Esophagus mucosa (tissue), 1 donor: ENCODE results near the gene BMPR1A. TPM values are rescaled to one million over a fixed set of nuclear protein-coding genes. Genes with fewer than 3 reads are reported as not detected.

Source experiments
- ATAC-seq: fragments of 200-7000 bp; cut with Tn5 transposase; one replicate; pipeline ENCODE4 v1.9.1; 2020
- total RNA-seq: library from RNA; stranded (reverse); gene quantifications from one replicate; pipeline ENCODE4 v1.2.4, GENCODE V29; 2023
- donor health status: DM: yes; HTN: yes; CAD: no.

Gene BMPR1A
- total RNA-seq, 1 donor from 2014 or later = 17.3 TPM

DNA sequence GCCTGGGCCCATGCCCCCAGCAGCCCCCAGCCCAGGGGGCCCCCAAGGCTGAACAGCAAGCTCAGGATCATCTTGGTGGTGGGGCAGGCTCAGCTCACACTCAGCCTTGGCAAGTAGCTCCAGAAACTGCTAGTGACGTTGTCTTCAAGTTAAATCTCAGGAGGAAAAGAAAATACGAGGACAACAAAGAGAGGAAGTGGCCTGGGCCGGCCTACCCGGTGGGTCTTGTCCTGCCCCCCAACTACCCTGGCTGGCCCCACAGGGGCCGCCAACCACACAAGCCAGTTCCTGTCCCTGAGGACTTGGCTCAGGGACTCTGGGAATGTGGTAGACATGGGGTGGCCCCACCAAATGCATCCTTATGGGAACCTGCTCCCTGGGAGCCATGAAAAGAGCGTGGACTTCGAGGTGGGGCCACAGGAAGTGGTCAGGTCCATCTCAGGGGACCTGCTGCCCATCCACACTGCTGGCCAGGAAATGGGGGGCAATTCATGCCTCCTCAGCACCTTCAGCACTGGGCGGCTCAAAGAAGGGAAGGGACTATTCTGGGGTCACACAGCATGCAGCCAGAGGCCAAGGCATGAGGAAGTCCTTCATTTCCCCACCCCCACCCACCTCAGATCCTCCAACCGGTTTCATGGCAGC is 201.2 kb downstream of the BMPR1A start, which contains the start of gene MMRN2:
MMRN2 (minus strand) TSS at position 145 of the 645 bp plus-strand sequence; CDS start at position 71, 74 bp downstream.
- ATAC-seq = no peak

DNA sequence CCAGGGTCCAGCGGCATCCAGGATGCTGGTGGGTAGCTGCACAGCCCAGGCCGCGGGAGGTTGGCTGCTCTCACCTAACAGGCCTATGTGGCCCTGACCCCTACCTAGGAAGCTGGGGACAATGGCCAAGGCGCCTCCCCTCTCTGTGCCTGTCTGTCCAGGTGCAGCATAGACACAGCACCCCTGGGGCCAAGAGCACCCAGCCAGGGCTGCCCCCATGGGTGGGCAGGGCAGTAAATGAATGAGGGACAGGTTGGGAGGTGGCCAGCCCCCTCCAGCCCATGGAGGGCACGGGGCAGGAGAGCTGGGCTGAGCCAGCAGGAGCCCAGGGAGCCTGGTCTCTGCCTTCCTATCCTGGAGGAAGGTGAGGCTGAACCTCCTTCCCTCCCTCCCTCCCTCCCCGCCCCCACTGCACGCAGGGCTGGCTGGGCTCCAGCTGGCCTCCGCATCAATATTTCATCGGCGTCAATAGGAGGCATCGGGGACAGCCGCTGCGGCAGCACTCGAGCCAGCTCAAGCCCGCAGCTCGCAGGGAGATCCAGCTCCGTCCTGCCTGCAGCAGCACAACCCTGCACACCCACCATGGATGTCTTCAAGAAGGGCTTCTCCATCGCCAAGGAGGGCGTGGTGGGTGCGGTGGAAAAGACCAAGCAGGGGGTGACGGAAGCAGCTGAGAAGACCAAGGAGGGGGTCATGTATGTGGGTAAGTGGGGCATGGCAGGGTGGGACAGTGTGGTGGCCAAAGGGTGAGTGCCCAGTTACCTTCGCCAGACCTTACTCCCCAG is 201.9 kb downstream of the BMPR1A start, which contains the start of gene SNCG:
SNCG (plus strand) TSS at position 484 of the 785 bp plus-strand sequence; CDS start at position 583, 99 bp downstream.
- peak; percentile 9 for ATAC-seq

DNA sequence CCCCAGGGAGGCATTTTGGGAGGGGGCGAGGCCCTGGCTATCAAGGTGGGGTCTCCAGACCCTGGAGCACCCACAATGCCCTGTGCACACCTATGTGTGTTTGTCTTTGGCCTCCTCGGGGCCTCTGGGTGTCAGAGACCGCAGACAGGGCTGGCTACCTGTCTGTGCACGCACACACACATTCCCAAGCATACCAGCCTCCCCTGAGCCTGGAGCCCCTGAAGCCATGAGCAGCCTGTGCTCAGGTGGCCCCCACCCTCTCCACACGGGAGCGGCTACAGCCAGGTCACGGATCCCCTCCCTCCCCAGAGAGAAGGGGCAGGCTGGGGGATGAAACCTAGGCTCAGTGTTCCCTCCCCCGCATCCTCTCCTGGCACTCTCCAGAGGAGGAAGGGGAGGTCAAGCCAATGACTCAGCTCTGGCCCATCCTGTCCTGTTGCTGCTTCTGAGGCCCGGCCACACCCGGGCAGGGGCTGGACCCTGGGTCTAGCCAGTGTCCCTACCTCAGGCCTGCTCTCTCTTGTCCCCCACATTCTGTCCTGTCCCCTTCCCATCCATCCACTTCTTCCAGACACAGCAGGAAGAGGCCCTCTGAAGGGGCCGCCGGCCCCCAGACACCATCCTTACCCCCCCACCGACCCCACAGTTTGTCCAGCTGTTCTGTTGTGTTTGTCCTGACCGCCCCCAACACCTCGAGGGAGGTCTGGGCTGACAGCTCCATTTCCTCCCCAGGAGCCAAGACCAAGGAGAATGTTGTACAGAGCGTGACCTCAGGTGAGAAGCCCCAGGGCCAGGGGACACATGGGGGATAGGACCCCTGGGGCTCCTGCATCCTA is 202.7 kb downstream of the BMPR1A start:
- peak; percentile 57 for ATAC-seq

DNA sequence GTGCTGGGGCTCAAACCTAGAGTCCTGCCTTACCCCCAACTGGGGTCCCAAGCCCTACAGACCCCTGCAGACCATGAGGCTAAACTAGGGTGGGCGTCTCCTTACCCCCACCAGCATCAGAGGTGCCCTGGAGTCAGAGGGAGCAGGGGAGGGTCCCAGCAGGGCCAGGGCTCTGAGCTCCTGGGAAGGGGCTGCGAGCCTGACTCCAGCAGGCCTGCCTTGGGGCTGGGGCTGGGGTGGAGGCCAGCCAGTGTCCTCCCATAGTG is 203.3 kb downstream of the BMPR1A start:
- ATAC-seq = no peak

DNA sequence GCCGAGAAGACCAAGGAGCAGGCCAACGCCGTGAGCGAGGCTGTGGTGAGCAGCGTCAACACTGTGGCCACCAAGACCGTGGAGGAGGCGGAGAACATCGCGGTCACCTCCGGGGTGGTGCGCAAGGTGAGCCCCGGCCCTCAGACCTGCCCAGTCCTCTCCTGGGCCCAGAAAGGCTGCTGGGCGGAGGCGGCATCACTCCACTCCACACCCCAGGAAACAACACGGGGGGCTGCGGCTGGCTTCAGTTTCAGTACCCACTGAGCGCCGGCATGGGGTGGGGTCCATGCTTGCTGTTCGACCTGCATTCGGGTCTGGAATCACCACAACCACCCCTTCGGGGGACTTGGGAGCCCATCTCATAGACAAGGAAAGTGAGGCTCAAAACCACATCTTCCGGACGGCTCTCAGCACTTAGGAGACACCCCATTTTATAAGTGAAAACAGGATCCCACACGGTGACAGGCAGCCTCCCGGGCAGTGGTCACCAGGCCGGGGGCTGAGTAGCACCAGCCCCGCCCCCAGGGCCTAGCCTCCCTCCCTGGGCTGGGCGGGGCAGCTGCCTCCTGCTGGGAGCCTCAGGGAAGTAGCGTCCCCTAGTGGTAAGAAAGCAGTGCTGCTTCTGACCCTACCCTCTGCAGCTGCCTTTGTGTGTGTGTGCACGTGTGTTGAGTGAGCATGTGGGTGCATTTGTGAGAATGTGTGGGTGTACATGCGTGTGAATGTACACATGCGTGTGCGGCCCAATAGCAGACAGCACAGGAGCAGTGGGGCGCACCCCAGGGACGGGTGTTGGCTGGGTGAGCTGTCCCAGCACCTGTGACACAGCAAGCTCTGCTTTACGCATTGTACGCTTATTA is 203.8 kb downstream of the BMPR1A start:
- ATAC-seq = peak; percentile 67

DNA sequence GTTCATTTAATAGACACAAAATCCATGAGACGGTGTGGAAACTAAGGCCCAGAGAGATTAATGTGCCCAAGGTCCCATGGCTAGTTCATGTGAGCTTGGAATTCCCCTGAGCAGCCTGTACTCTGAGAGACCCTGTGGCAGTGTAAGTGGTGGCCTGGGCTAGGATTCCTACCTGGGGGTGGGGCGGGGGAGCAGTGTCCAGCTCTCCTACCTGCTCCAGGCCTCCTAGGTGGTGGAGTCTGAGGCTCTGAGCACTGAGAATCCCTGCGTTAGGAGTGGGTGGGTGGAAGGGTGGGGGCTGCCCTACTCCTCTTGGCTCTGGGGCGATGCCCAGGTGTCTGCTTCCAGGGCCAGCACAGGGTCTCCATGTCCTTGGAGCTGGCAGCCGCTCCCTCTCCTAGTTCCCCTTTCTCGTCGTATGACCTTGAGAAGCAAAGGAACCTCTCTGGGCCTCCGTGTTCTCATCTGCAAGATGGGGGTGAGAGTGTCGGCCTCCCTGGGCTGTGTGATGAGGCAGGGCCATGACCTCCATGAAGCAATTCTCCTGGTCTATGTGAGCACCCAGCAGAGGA is 204.5 kb downstream of the BMPR1A start:
- no peak for ATAC-seq

DNA sequence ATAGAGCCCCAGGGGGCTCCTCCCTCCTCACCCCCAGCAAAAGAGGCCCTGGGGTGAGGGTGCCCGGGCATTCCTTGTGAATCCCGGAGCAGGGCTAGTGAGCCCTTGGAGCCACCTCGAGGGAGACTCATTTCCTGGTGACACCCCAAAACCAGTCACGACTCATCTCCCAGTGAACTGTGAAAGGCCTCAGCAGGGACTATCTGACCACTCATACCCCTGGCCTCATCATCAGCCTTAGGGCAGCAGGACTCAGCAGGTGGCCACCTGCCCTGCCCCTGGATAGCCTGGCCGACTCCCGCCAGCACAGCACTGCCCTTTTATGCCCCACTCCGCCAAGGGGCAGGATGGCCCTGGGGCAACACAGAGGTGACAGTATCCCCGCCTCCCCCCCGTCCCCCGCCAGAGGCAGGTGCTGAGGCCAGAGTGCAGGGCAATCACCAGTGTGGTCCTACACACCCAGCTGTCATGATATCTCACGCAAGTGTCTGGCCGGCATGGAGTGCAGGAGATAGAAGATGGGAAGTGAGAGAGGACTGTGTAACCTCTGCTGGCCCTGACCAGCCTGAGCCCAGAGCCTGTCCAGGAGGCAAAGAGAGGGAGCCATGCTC is 205.2 kb downstream of the BMPR1A start:
- peak; percentile 18 for ATAC-seq

DNA sequence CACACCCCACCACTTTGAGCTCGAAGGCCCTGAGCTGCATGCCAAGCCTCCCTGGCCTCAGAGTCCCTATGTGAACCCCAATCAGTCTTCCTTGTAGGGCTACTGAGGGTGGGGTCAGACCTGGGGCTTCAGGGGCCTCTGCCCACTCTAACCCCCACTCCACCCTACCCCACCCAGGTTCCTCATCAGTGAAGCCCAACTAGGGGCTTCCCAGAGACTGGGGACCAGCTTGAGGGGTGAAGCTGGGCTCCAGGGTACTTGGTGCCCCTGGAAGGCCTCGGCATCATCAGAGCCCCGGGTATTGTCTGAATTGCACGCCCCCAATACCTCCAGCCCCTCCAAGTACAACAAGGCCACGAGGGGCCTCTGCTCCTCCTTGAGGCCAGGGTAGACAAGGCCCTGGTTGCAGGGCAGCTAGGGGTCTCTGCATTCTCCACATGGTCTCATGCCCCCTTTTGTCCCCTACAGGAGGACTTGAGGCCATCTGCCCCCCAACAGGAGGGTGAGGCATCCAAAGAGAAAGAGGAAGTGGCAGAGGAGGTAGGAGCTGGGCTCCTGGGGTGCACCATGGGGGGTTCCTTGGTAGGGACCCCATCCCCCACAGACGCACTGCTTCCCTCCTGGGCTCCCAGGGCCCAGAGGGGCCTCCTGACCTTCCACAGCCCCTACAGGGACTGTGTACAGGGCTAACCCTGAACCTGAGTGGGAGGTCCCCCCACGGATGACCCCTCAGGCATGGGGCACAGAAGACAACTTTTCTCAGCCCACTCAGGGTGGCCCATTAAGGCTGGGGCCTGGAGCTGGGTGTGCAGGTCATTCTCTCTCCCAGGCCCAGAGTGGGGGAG is 205.9 kb downstream of the BMPR1A start:
- no peak for ATAC-seq

DNA sequence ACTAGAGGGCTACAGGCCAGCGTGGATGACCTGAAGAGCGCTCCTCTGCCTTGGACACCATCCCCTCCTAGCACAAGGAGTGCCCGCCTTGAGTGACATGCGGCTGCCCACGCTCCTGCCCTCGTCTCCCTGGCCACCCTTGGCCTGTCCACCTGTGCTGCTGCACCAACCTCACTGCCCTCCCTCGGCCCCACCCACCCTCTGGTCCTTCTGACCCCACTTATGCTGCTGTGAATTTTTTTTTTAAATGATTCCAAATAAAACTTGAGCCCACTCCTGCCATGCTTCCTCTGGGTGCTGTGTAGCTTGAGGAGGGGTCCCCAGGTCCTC is 206.5 kb downstream of the BMPR1A start:
- no peak for ATAC-seq

DNA sequence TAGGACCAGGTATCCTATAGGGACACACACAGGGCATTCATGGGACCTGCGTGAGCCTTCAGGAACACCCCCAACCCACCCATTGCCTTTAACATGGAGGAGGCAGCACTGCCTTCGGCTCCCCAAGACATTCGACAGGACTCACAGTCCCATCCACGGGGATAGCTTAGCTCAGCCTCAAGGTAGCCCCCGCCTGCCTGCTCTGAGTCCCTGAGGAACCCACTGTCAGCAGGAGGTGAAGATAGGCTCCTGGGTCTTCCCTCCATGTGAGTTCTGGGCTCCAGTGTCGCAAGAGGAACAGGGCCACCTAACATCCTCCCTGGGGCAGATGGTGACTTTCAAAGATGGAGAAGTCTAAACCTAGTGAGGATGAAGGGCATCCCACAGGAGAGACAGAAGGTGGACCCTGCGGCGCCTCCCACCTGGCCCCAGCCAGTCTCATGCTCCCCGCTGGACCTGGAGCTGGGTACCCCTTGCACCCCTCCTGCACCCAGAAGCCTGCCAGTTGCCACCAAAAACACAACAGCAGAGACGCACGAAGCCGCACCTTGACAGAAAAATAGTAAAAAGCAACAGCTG is 207.0 kb downstream of the BMPR1A start:
- no peak for ATAC-seq

DNA sequence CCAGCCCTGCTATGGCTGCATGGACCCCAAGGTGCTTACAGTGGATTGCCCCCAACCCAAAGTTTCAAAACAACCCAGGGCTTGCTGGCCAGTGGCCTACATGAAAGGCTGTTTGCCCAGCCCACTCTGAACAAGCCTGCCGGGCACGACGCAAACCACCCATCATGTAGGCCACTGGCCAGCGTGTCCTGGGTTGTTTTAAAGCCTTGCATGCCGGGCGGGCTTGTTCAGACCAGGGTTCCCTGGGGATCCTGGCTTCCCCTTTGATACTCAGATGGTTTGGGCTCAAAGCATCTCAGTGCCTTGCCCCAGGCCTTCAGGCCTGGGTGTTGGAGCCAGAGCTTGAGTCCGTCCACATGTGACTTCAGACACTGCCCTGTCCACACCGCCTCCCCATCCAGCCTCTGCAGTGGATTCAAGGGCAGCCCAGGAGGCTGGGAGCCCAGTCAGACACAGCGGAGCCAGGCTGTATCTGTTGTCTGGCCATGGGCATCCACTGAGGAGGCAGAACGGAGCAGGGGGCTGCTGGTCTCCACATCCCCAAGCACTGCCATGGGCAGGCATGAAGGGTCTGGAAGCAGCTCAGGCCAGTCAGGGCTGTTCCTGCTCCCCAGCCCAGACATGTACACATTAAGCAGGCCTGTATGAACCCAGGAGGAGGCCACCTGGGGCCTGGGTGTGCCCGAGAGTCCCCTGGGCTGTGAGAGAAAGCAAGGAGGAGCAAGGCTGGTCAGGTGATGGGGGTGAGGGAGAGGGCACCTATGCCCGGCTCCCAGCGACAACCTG is 207.8 kb downstream of the BMPR1A start:
- peak; percentile 51 for ATAC-seq

DNA sequence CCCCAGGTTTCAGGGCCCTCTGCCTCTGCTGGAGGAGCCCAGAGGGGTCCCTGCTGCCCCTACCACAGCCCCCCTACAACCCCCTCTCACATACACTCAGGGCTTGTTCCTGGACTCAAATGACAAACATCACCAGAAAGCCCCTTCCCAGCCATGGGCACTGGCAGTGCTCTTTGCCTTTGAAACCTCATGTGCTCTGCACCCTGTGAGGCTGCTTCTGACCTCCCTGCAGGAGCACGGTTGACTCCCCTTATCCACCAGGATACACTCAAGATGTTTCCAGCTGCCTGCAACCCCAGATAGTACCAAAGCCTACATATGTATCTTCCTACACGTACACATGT is 208.4 kb downstream of the BMPR1A start:
- ATAC-seq = no peak

DNA sequence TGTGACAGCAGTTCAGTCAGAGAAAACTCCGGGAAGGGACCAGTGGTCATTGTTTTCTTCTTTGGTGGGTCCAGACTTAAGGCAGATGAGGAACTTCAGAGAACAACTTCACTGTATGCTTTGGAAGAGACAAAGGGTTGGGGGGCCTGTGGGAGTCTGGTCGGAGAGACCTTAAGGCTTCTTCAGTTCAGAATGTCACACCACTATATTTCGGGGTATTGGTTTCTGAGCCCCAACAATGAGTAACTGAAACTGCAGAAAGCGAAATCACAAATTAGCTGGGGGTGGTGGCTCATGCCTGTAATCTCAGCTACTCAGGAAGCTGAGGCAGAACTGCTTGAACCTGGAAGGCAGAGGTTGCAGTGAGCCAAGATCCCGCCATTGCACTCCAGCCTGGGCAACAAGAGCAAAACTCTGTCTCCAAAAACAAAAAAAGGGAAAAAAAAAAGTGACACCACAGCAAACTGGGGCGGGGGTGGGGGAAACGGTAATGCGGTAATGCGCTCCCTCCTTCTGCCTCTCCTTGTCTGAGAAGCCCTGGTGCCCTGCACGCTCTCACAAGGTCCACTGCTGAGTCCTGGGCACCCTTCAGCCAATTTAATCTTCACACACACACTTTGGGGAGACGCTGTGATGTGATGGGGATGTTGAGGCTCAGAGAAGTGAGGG is 209.7 kb downstream of the BMPR1A start:
- no peak for ATAC-seq

DNA sequence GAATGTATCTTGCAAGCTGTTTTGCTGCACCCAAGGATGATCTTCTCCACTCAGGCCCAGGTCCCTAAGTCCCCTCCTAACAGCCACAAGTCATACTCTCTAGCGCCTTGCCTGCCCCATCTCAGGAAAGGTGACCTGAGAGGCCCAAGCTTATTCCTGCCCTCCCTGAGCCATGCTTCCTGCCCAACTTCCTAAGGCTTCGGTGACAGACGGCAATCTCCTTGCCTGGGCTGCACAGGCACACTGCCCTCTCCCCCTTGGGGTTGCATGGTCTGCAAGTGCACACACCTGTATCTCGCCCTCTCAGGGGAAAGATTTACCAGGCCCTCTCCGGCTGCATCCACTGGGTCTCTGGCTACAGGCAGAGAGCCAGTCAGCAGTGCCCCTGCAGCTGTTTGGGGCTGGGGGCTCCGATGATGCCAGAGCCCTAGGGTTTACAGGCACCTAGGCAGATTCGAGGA is 211.1 kb downstream of the BMPR1A start:
- ATAC-seq = no peak

DNA sequence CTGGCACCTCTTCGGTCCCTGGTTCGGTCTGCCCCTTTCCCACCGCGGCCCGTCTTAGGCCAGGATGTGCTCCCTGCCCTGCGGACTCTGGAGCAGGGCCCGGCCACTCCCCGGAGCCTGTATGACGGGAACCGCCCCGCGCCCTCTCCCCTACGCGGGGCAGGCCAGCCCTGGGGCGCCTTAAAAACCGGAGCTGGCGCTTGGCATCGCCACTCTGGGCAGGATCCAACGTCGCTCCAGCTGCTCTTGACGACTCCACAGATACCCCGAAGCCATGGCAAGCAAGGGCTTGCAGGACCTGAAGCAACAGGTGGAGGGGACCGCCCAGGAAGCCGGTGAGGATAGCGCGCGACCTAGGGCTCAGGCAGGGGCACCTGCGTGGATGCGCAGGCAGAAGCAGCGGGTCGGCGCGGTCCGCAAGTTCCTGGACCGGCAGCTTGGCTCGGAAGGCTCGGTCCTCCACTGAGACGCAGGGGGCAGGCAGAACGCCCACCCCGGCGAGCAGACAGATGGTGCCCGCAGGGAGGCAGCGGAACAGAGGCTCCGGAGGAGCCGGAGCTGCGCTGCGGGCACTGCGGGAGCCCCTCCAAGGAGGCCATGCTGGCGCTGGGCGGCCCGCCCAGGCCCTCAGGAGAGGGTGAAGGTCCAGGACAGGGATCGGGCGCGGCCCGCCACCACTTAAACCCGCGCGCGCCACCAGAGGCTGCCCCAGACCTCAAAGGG is 212.0 kb downstream of the BMPR1A start, which contains the start of gene ADIRF:
ADIRF (plus strand) TSS at position 212 of the 723 bp plus-strand sequence; CDS start at position 275, 63 bp downstream.
- peak; percentile 28 for ATAC-seq

DNA sequence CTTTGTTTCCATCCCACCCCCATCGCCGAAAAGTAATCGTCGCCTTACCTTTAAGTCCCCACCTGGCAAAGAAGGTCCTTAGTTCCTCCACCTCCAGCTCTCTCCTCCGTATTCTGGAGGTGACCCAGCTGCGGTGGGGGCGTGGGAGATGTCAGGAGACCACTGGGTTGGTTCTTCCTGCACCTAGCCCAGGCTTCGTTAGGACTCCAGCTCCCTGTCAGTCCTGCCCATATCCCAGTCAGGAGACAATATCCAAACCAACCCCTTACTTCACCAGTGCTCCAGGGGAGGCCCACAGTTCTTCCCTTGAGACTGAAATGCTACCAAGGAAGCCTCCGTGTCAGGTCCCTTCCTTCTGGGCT is 212.6 kb downstream of the BMPR1A start:
- ATAC-seq = no peak

DNA sequence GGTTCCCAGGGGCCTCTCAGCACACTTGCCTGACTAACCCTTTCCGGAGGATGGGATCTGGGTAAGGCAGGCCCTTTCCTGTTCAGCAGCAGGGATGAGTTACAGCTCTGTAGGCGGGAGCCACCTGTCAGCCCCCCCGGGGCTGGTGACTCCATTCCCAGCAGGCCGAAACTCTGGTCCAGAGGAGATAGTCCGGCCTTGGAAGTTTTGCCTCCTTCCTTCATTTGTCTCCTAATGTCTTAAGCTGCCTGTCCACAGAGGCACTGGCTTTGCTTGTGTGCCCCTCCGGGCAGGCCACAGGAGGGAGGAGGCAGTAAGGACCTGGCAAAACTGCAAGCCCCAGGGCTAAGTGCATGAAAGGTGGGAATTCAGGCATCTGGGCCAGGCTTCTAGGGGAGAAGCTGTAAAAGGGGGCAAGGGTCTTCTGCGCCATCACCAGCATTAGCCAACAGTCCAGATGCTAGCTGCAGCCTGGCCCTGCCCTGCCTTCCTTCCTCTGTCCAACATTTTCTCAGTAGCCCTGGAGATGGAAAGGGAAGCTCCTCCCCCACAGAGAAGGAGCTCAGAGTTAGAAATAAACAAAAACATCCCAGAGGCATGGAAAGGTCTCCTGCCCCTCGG is 213.1 kb downstream of the BMPR1A start:
- peak; percentile 11 for ATAC-seq
